ENCODE results near the gene FALEC. TPM values are rescaled to one million over a fixed set of nuclear protein-coding genes. Genes with fewer than 3 reads are reported as not detected.

FALEC gene
- polyA plus RNA-seq, 1 experiment = not detected

GRCh38 chr1:150528196-150528595, 12.6 kb downstream of the FALEC start:
- TF ChIP-seq CTCF (IDR thresholded peaks at IDR 0.05; ENCODE audit: insufficient read depth, low read depth, low read length) = no peak
- no peak overlapping the region for H3K4me3 ChIP-seq (ENCODE audit: low read depth, low read length)
- CTCF ChIA-PET = interaction anchor here (0.6 to 2.1 kb wide), 3 partner anchors 10 to 272 kb away, joined by 3 to 6 read pairs (median 4); no protein-coding TSS in a partner anchor
- H3K27me3 ChIP-seq (ENCODE audit: control insufficient read depth, insufficient read depth, low read length) = no peaks in the 10 kb centered on the region
- DNase-seq (ENCODE audit: low read depth) = no peak
- POLR2A ChIA-PET = no interaction called here
- no peaks in the 10 kb centered on the region for H3K36me3 ChIP-seq (ENCODE audit: control insufficient read depth, insufficient read depth, low read length)

GRCh38 chr1:150529017-150529416, 13.5 kb downstream of the FALEC start:
- H3K4me3 ChIP-seq (ENCODE audit: low read depth, low read length) = no peak overlapping the region
- no peaks in the 10 kb centered on the region for H3K36me3 ChIP-seq (ENCODE audit: control insufficient read depth, insufficient read depth, low read length)
- ChIA-PET CTCF (interaction anchor here (1.0 to 2.1 kb wide), 6 partner anchors 9 to 67 kb away, joined by 3 to 7 read pairs (median 4); no protein-coding TSS in a partner anchor), POLR2A (interaction anchor here (0.7 kb wide), 1 partner anchor 19 kb away, joined by 5 read pairs; no protein-coding TSS in a partner anchor)
- no peak for DNase-seq (ENCODE audit: low read depth)
- H3K27me3 ChIP-seq (ENCODE audit: control insufficient read depth, insufficient read depth, low read length) = no peaks in the 10 kb centered on the region
- TF ChIP-seq CTCF (IDR thresholded peaks at IDR 0.05; ENCODE audit: insufficient read depth, low read depth, low read length) = no peak

- ChIA-PET CTCF (interaction anchor here (0.8 to 3.6 kb wide), 5 partner anchors 12 to 275 kb away, joined by 3 to 37 read pairs (median 3); partner anchors contain the start of genes ADAMTSL4 and FALEC), POLR2A (no interaction called here)
- H3K27me3 ChIP-seq (ENCODE audit: control insufficient read depth, insufficient read depth, low read length) = no peaks in the 10 kb centered on the region
- no peak overlapping the region for H3K4me3 ChIP-seq (ENCODE audit: low read depth, low read length)
- no peak for TF ChIP-seq CTCF (IDR thresholded peaks at IDR 0.05; ENCODE audit: insufficient read depth, low read depth, low read length)
- DNase-seq (ENCODE audit: low read depth) = no peak
- no peaks in the 10 kb centered on the region for H3K36me3 ChIP-seq (ENCODE audit: control insufficient read depth, insufficient read depth, low read length)
Measured at GRCh38 chr1:150530491-150531159, 15.1 kb downstream of the FALEC start.

- Histone ChIP-seq H3K36me3 (ENCODE audit: control insufficient read depth, insufficient read depth, low read length) (no peaks in the 10 kb centered on the region), H3K4me3 (ENCODE audit: low read depth, low read length) (no peak overlapping the region), H3K27me3 (ENCODE audit: control insufficient read depth, insufficient read depth, low read length) (no peaks in the 10 kb centered on the region)
- DNase-seq (ENCODE audit: low read depth) = no peak
- POLR2A ChIA-PET = interaction anchor here (1.2 kb wide), 1 partner anchor 17 kb away, joined by 4 read pairs; the partner anchor contains the start of gene FALEC
- no peak for TF ChIP-seq CTCF (IDR thresholded peaks at IDR 0.05; ENCODE audit: insufficient read depth, low read depth, low read length)
- CTCF ChIA-PET = interaction anchor here (0.6 to 3.6 kb wide), 27 partner anchors 8 to 282 kb away, joined by 3 to 37 read pairs (median 5); partner anchors contain the start of genes ECM1, FALEC and RPRD2
Measured at GRCh38 chr1:150532860-150533259, 17.3 kb downstream of the FALEC start.

GRCh38 chr1:150534002-150534401, 18.4 kb downstream of the FALEC start:
- no peak for TF ChIP-seq CTCF (IDR thresholded peaks at IDR 0.05; ENCODE audit: insufficient read depth, low read depth, low read length)
- POLR2A ChIA-PET = no interaction called here
- Histone ChIP-seq H3K4me3 (ENCODE audit: low read depth, low read length) (no peak overlapping the region), H3K27me3 (ENCODE audit: control insufficient read depth, insufficient read depth, low read length) (no peaks in the 10 kb centered on the region), H3K36me3 (ENCODE audit: control insufficient read depth, insufficient read depth, low read length) (no peaks in the 10 kb centered on the region)
- CTCF ChIA-PET = interaction anchor here (1.0 to 3.6 kb wide), 6 partner anchors 9 to 88 kb away, joined by 3 to 37 read pairs (median 14); partner anchors contain the start of gene FALEC
- DNase-seq (ENCODE audit: low read depth) = no peak

Measured in BJ (cell line).